ENCODE measurements around the gene AIG1. TPM values are rescaled to one million over a fixed set of nuclear protein-coding genes. Genes with fewer than 3 reads are reported as not detected.

The AIG1 gene
- total RNA-seq, 1 donor from 2014 or later = 29.6 TPM

DNA sequence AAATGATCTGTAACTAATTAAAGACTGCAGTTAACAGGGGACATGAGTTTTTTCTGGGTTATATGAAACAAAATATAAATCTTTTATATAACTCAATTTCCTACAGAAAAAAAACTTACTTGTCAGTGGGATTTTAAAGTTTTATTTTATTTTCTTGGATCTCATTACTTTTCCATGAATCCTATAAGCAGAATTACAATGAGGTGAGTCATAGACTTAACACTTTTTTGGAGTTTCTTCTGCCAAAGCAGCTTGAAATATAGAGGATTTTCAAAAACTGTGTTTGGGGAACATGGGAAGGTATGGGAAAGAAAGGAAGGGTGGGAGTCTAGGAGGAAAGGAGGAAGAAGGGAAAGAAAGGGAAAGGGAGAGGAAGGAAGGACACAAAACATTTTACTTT lies 130.7 kb downstream of the AIG1 start:
- H3K9me3 ChIP-seq = no peaks in the 10 kb centered on the region
- H3K27me3 ChIP-seq (ENCODE audit: low read depth) = no peaks in the 10 kb centered on the region
- intact Hi-C loops (cut with DNase I) = no loop called here
- DNase-seq = no peak
- no peak overlapping the region for H3K4me3 ChIP-seq
- no peak for TF ChIP-seq CTCF (IDR thresholded peaks at IDR 0.05)
- no peaks in the 10 kb centered on the region for H3K36me3 ChIP-seq
- no peak for ATAC-seq
- H3K27ac ChIP-seq = no peak overlapping the region
- no peaks in the 10 kb centered on the region for H3K4me1 ChIP-seq

- Histone ChIP-seq H3K4me3 (no peak overlapping the region), H3K27ac (no peak overlapping the region), H3K4me1 (no peaks in the 10 kb centered on the region), H3K27me3 (ENCODE audit: low read depth) (no peaks in the 10 kb centered on the region), H3K9me3 (no peaks in the 10 kb centered on the region), H3K36me3 (no peaks in the 10 kb centered on the region)
- ATAC-seq (no peak), DNase-seq (no peak)
- no peak for TF ChIP-seq CTCF (IDR thresholded peaks at IDR 0.05)
- intact Hi-C loops (cut with DNase I) = no loop called here
These were observed 132.1 kb downstream of the AIG1 start for GRCh38 chr6:143192766-143193165.

GRCh38 chr6:143193571-143194094 lies 132.9 kb downstream of the AIG1 start:
- Histone ChIP-seq H3K4me3 (no peak overlapping the region), H3K9me3 (no peaks in the 10 kb centered on the region), H3K4me1 (no peaks in the 10 kb centered on the region), H3K27ac (no peak overlapping the region), H3K27me3 (ENCODE audit: low read depth) (no peaks in the 10 kb centered on the region), H3K36me3 (no peaks in the 10 kb centered on the region)
- intact Hi-C loops (cut with DNase I) = no loop called here
- DNase-seq = no peak
- no peak for TF ChIP-seq CTCF (IDR thresholded peaks at IDR 0.05)
- ATAC-seq = no peak

- intact Hi-C loops (cut with DNase I) = no loop called here
- Histone ChIP-seq H3K36me3 (no peaks in the 10 kb centered on the region), H3K4me3 (no peak overlapping the region), H3K27ac (no peak overlapping the region), H3K9me3 (no peaks in the 10 kb centered on the region), H3K4me1 (no peaks in the 10 kb centered on the region), H3K27me3 (ENCODE audit: low read depth) (no peaks in the 10 kb centered on the region)
- ATAC-seq = no peak
- TF ChIP-seq CTCF (IDR thresholded peaks at IDR 0.05) = no peak
- no peak for DNase-seq
These were observed 133.5 kb downstream of the AIG1 start for GRCh38 chr6:143194095-143194589.

DNA sequence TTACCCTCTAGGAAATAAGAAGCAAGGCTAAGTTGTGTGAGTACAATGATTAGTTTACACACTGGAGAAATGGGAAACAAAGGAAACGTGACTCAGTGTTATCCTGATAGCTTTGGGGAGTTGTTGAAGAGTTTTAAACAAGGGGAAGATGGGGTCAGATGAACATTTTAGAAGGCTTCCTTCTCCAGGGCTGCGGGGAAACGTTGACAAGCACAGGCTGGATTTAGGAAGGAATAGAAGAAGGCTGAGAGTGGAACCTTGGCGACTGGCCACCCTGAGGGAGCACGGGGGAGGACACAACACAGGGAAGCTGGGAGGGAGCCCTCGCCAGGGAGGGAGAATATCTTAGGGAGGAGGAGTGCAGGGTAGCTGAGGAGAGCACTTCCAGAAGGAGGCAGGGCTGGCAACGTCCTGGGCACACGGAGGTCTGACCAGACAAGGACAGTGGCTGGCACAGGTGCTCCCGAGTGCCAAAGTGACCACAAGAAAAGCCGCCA lies 134.7 kb downstream of the AIG1 start:
- Histone ChIP-seq H3K4me3 (no peak overlapping the region), H3K4me1 (no peaks in the 10 kb centered on the region), H3K27ac (no peak overlapping the region), H3K9me3 (no peaks in the 10 kb centered on the region), H3K36me3 (no peaks in the 10 kb centered on the region), H3K27me3 (ENCODE audit: low read depth) (no peaks in the 10 kb centered on the region)
- ATAC-seq = no peak
- TF ChIP-seq CTCF (IDR thresholded peaks at IDR 0.05) = no peak
- no peak for DNase-seq
- intact Hi-C loops (cut with DNase I) = no loop called here

All from lower lobe of right lung (tissue), 2 donors.